Neural cell (in vitro differentiated cells): ENCODE results near the gene NIP7. TPM values are rescaled to one million over a fixed set of nuclear protein-coding genes. Genes with fewer than 3 reads are reported as not detected.

ENCODE experiments used
- H2AFZ ChIP-seq: fragments of 200-600, 300-800 bp; sonication (generic), shearing (Covaris generic); 2 replicates; pipeline ENCODE4 v1.6.0; 2014; ENCODE audit warnings: low read depth, mild to moderate bottlenecking, antibody characterized with exemption, low read length, moderate library complexity
- H3F3A ChIP-seq: fragments of 200-600 bp; shearing (Covaris generic); 2 replicates; pipeline ENCODE4 v1.6.1; 2016; ENCODE audit warnings: mild to moderate bottlenecking, moderate library complexity, mixed read lengths, antibody characterized with exemption, low read length; ENCODE audit not compliant: insufficient read depth, poor library complexity, severe bottlenecking
- H3K27ac ChIP-seq: fragments of 200-600, 300-800 bp; sonication (generic), shearing (Covaris generic); 2 replicates; pipeline ENCODE4 v1.5.1; 2014; ENCODE audit warnings: mild to moderate bottlenecking, low read length, moderate library complexity
- H3K27me3 ChIP-seq: fragments of 300-800, 200-600 bp; sonication (generic), shearing (Covaris generic); 2 replicates; pipeline ENCODE4 v1.6.0; 2014; ENCODE audit warnings: mild to moderate bottlenecking, low read depth, low read length, moderate library complexity; ENCODE audit not compliant: insufficient read depth
- H3K36me3 ChIP-seq: fragments of 300-800, 200-600 bp; sonication (generic), shearing (Covaris generic); 2 replicates; pipeline ENCODE4 v1.5.1; 2014; ENCODE audit warnings: mild to moderate bottlenecking, antibody characterized with exemption, low read length, moderate library complexity; ENCODE audit not compliant: insufficient read depth
- H3K4me2 ChIP-seq: fragments of 300-800, 200-600 bp; sonication (generic), shearing (Covaris generic); 2 replicates; pipeline ENCODE4 v1.6.0; 2014; ENCODE audit warnings: mild to moderate bottlenecking, low read length
- H3K4me3 ChIP-seq: fragments of 300-800, 200-600 bp; sonication (generic), shearing (Covaris generic); 2 replicates; pipeline ENCODE4 v1.5.1; 2014; ENCODE audit warnings: mild to moderate bottlenecking, low read length, moderate library complexity
- H3K79me2 ChIP-seq: fragments of 200-600 bp; shearing (Covaris generic); replicated peaks from 2 replicates; pipeline ENCODE4 v1.6.0; 2014; ENCODE audit warnings: mild to moderate bottlenecking, low read length, moderate library complexity; ENCODE audit not compliant: insufficient read depth
- H3K9ac ChIP-seq: fragments of 300-800, 200-600 bp; sonication (generic), shearing (Covaris generic); 2 replicates; pipeline ENCODE4 v1.6.1; 2016; ENCODE audit warnings: mild to moderate bottlenecking, low read length, mixed read lengths
- H3K9me2 ChIP-seq: fragments of 200-600 bp; shearing (Covaris generic); 2 replicates; pipeline ENCODE4 v1.6.1; 2016; ENCODE audit warnings: mild to moderate bottlenecking, low read length, mixed read lengths; ENCODE audit not compliant: insufficient read depth
- H3K9me3 ChIP-seq: fragments of 200-600, 300-800 bp; sonication (generic), shearing (Covaris generic); 2 replicates; pipeline ENCODE4 v1.6.1; 2016; ENCODE audit warnings: mild to moderate bottlenecking, mixed run types, low read length, moderate library complexity, mixed read lengths
- H4K20me1 ChIP-seq: fragments of 200-600 bp; shearing (Covaris generic); 2 replicates; pipeline ENCODE4 v1.6.1; 2016; ENCODE audit warnings: mild to moderate bottlenecking, mixed run types; ENCODE audit not compliant: insufficient read depth
- EP300 ChIP-seq: fragments of 450-650 bp; conservative IDR thresholded peaks from 2 replicates; pipeline ENCODE4 v1.6.1; 2014; ENCODE audit warnings: antibody characterized with exemption, mild to moderate bottlenecking, moderate library complexity; ENCODE audit not compliant: poor library complexity, severe bottlenecking
- EZH2 ChIP-seq: fragments of 200-600, 300-800 bp; shearing (Covaris generic), sonication (generic); IDR thresholded peaks from 2 replicates; pipeline ENCODE4 v1.6.1; 2014; ENCODE audit warnings: antibody characterized with exemption, low read length, borderline replicate concordance, mild to moderate bottlenecking; ENCODE audit not compliant: insufficient read depth, poor library complexity, severe bottlenecking
- MXI1 ChIP-seq: fragments of 450-650 bp; conservative IDR thresholded peaks from 2 replicates; pipeline ENCODE4 v1.6.1; 2014; ENCODE audit warnings: antibody characterized with exemption, mild to moderate bottlenecking; ENCODE audit not compliant: poor library complexity, severe bottlenecking
- POLR2AphosphoS5 ChIP-seq: IDR thresholded peaks from 2 replicates; pipeline ENCODE4 v1.6.1; 2012
- RAD21 ChIP-seq: fragments of 450-650 bp; conservative IDR thresholded peaks from 2 replicates; pipeline ENCODE4 v1.6.1; 2014; ENCODE audit warnings: antibody characterized with exemption, mild to moderate bottlenecking, moderate library complexity
- SMC3 ChIP-seq: fragments of 450-650 bp; conservative IDR thresholded peaks from 2 replicates; pipeline ENCODE4 v1.6.1; 2014; ENCODE audit warnings: antibody characterized with exemption, mild to moderate bottlenecking, moderate library complexity; ENCODE audit not compliant: poor library complexity
- TAF1 ChIP-seq: IDR thresholded peaks from 2 replicates; pipeline ENCODE4 v1.6.1; 2012; ENCODE audit warnings: low read depth
- polyA plus RNA-seq: library from polyadenylated mRNA; depleted of rRNA; stranded (reverse); fragments of >200 nt; gene quantifications from 2 replicates; pipeline ENCODE4 v1.2.3, GENCODE V29; 2014
- TF ChIP-seq, protein P1 (sequence below): fragments of 450-650 bp; IDR thresholded peaks from 2 replicates; pipeline ENCODE4 v1.5.1; 2014; ENCODE audit warnings: antibody characterized with exemption, mild to moderate bottlenecking, moderate library complexity; ENCODE audit not compliant: poor library complexity, severe bottlenecking
- TF ChIP-seq, protein P2 (sequence below): IDR thresholded peaks from 2 replicates; pipeline ENCODE4 v1.6.1; 2012; ENCODE audit warnings: borderline replicate concordance

NIP7 gene
- polyA plus RNA-seq, 1 donor from 2014 or later, result 15.8 TPM

DNA sequence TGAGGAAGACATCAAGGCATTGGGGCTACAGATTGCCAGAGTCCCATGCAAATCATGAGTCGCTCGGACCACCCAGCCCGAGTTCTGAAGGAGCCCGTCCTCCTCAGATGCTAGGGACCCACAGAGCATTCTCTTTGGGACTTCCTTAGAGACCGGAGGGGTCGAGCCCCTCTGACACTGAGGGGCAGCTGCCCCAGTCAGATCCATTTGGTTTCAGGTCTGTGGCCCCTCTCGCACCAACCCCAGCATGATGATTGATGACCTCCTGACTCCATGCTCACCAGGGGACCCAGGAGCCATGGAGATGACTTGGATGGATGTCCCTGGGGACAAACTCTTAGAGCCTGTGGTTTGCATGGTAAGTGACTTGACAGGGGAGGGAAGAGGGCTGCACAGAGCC is 17.2 kb upstream of the NIP7 start:
- Histone ChIP-seq H3K9me2 (no peaks in the 10 kb centered on the region), H4K20me1 (peaks cover 6% of the 10 kb centered on the region), H3K4me2 (no peak overlapping the region), H3F3A (no peaks in the 10 kb centered on the region), H3K4me3 (no peak overlapping the region), H3K27me3 (no peaks in the 10 kb centered on the region), H3K79me2 (peaks cover 22% of the 10 kb centered on the region), H3K36me3 (no peaks in the 10 kb centered on the region), H3K9me3 (no peaks in the 10 kb centered on the region), H3K27ac (no peak overlapping the region), H3K9ac (no peak overlapping the region), H2AFZ (no peak overlapping the region)
- no peak for TF ChIP-seq EZH2

DNA sequence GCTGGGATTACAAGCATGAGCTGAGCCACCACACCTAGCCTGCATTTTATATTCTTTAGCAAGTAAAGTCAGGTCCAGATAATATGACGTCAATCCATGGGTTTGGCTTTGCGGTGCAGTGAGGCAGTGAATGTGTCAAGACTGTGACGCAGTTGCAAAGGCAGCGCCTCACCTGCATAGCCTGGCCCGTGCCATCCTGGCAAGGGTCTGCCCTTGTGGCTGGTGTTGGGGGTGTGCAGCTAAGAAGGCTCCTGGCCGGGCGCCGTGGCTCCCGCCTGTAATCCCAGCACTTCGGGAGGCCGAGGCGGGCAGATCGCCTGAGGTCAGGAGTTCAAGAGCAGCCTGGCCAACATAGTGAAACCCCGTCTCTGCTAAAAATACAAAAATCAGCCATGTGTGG is 16.2 kb upstream of the NIP7 start:
- TF ChIP-seq, protein P1, sequence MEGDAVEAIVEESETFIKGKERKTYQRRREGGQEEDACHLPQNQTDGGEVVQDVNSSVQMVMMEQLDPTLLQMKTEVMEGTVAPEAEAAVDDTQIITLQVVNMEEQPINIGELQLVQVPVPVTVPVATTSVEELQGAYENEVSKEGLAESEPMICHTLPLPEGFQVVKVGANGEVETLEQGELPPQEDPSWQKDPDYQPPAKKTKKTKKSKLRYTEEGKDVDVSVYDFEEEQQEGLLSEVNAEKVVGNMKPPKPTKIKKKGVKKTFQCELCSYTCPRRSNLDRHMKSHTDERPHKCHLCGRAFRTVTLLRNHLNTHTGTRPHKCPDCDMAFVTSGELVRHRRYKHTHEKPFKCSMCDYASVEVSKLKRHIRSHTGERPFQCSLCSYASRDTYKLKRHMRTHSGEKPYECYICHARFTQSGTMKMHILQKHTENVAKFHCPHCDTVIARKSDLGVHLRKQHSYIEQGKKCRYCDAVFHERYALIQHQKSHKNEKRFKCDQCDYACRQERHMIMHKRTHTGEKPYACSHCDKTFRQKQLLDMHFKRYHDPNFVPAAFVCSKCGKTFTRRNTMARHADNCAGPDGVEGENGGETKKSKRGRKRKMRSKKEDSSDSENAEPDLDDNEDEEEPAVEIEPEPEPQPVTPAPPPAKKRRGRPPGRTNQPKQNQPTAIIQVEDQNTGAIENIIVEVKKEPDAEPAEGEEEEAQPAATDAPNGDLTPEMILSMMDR, result no peak
- TF ChIP-seq TAF1, result no peak
- no peak for TF ChIP-seq POLR2AphosphoS5
- no peak for TF ChIP-seq SMC3
- no peak for TF ChIP-seq RAD21
- Histone ChIP-seq H3K4me2 (no peak overlapping the region), H3K36me3 (peaks cover 2% of the 10 kb centered on the region), H3K27ac (no peak overlapping the region), H3K9ac (no peak overlapping the region), H2AFZ (no peak overlapping the region), H3K9me2 (no peaks in the 10 kb centered on the region), H3K9me3 (no peaks in the 10 kb centered on the region), H3K27me3 (no peaks in the 10 kb centered on the region), H3F3A (no peaks in the 10 kb centered on the region), H4K20me1 (peaks cover 6% of the 10 kb centered on the region), H3K4me3 (no peak overlapping the region), H3K79me2 (peaks cover 27% of the 10 kb centered on the region)

DNA sequence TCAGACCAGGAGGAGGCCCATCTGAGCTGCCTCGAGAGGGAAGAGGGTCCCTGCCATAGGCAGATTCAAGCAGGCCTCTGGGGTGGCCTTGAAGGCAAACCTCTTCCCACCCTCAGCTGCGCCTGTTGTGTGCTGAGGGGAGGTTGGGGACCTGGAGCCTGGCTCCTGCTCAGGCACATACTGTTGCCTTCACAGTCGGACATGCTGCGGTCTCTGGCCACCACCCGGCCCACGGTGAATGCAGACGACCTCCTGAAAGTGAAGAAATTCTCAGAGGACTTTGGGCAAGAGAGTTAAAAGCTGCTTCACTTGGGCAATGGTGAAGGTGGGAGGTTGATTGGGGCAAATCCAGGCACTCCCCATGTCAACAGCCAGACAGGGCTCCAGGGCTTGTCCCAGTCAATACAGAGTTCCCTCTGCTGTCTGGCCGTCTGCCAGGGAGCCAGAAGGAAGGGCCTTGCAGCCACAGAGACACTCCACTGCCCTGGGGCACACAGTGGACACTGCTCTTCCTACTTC is 15.5 kb upstream of the NIP7 start:
- no peaks in the 10 kb centered on the region for H3K27me3 ChIP-seq
- TF ChIP-seq EP300 (no peak), RAD21 (no peak), POLR2AphosphoS5 (no peak), TAF1 (no peak), SMC3 (no peak), MXI1 (no peak), EZH2 (no peak)
- TF ChIP-seq, protein P2, sequence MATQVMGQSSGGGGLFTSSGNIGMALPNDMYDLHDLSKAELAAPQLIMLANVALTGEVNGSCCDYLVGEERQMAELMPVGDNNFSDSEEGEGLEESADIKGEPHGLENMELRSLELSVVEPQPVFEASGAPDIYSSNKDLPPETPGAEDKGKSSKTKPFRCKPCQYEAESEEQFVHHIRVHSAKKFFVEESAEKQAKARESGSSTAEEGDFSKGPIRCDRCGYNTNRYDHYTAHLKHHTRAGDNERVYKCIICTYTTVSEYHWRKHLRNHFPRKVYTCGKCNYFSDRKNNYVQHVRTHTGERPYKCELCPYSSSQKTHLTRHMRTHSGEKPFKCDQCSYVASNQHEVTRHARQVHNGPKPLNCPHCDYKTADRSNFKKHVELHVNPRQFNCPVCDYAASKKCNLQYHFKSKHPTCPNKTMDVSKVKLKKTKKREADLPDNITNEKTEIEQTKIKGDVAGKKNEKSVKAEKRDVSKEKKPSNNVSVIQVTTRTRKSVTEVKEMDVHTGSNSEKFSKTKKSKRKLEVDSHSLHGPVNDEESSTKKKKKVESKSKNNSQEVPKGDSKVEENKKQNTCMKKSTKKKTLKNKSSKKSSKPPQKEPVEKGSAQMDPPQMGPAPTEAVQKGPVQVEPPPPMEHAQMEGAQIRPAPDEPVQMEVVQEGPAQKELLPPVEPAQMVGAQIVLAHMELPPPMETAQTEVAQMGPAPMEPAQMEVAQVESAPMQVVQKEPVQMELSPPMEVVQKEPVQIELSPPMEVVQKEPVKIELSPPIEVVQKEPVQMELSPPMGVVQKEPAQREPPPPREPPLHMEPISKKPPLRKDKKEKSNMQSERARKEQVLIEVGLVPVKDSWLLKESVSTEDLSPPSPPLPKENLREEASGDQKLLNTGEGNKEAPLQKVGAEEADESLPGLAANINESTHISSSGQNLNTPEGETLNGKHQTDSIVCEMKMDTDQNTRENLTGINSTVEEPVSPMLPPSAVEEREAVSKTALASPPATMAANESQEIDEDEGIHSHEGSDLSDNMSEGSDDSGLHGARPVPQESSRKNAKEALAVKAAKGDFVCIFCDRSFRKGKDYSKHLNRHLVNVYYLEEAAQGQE, result no peak
- TF ChIP-seq, protein P1, result no peak
- H2AFZ ChIP-seq, result no peak overlapping the region
- H3K36me3 ChIP-seq, result peaks cover 8% of the 10 kb centered on the region
- H3K27ac ChIP-seq, result no peak overlapping the region
- H3K9me2 ChIP-seq, result no peaks in the 10 kb centered on the region
- H3K9ac ChIP-seq, result no peak overlapping the region
- peaks cover 6% of the 10 kb centered on the region for H4K20me1 ChIP-seq
- H3K4me2 ChIP-seq, result no peak overlapping the region
- H3F3A ChIP-seq, result no peaks in the 10 kb centered on the region
- H3K9me3 ChIP-seq, result no peaks in the 10 kb centered on the region
- H3K79me2 ChIP-seq, result peaks cover 32% of the 10 kb centered on the region
- no peak overlapping the region for H3K4me3 ChIP-seq
